ENCODE measurements around the gene PDK2.

PDK2 gene

DNA sequence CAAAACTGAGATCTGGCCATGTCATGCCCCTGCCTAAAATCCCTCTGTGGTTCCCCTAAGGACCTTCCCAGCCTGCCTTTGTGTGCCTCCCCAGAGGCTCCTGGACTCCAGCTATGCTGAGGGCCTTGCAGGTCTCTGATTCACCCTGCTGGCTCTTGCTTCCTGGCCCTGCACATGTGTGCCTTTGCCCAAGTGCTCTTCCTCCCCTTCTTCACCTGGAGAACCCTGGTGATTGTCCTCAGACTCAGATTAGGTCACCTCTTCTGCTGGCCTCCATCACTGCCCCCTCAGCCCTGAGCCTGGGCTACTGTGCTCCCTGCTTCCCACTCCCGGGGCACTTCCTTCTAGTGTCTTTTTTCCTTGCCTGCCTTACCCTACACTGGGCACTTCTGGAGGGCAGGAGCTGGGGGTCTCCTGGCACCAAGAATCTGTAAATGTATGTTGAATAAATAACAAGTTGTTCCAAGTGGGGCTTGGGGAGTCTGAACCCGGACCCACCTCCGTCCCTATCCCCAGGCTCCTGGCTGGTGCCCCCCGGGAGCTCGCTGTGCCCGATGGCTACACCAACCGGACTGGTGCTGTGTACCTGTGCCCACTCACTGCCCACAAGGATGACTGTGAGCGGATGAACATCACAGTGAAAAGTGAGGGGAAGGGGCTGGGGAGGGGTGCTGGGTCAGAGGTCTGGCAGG, 31.4 kb upstream of the PDK2 start:
- Histone ChIP-seq H3K9me3 (ENCODE audit: control insufficient read depth, low read length) (no peaks in the 10 kb centered on the region), H3K4me2 (ENCODE audit: low read length) (no peak overlapping the region), H3K4me1 (peaks cover 13% of the 10 kb centered on the region), H3K27me3 (ENCODE audit: control insufficient read depth, insufficient read depth, low read length) (no peaks in the 10 kb centered on the region), H3K36me3 (ENCODE audit: control insufficient read depth, insufficient read depth, low read length) (no peaks in the 10 kb centered on the region), H2AFZ (no peak overlapping the region), H3K79me2 (peaks cover 6% of the 10 kb centered on the region), H3K4me3 (ENCODE audit: low read depth, low read length) (no peak overlapping the region), H3K9ac (no peak overlapping the region), H3K27ac (no peak overlapping the region)
- no peak for TF ChIP-seq CTCF (IDR thresholded peaks at IDR 0.05)

- H3K36me3 ChIP-seq (ENCODE audit: control insufficient read depth, insufficient read depth, low read length) = no peaks in the 10 kb centered on the region
- H3K4me3 ChIP-seq (ENCODE audit: low read depth, low read length) = no peak overlapping the region
- no peak for TF ChIP-seq CTCF (IDR thresholded peaks at IDR 0.05)
- peaks cover 9% of the 10 kb centered on the region for H3K4me1 ChIP-seq
- H3K27ac ChIP-seq = peak overlapping the region; percentile 9
- H2AFZ ChIP-seq = no peak overlapping the region
- H3K9me3 ChIP-seq (ENCODE audit: control insufficient read depth, low read length) = no peaks in the 10 kb centered on the region
- H3K4me2 ChIP-seq (ENCODE audit: low read length) = no peak overlapping the region
- no peak overlapping the region for H3K9ac ChIP-seq
- H3K27me3 ChIP-seq (ENCODE audit: control insufficient read depth, insufficient read depth, low read length) = no peaks in the 10 kb centered on the region
- peaks cover 6% of the 10 kb centered on the region for H3K79me2 ChIP-seq
Observed at GRCh38 chr17:50064253-50065001, 30.7 kb upstream of the PDK2 start.

- peaks cover 9% of the 10 kb centered on the region for H3K4me1 ChIP-seq
Observed at GRCh38 chr17:50065056-50065455, 30.1 kb upstream of the PDK2 start.

DNA sequence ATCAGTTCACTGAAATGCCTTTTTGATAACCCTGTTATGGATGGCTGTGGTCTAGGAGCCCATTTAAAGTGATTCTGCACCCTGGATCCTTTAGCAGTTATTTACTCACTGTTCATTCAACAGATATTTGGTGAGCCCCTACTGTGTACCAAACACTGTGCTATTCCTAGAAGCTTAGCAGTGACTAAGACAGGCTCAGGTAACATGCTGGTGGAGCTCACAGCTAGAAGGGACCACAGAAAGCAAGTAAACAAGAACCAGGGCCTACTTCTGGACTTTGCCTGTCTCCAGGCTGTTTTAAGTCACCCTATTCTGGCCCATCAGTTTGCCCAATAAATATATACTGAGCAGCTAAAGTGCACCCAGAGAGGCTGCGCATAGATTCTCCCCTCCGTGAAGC, 28.2 kb upstream of the PDK2 start:
- H3K4me1 ChIP-seq = peaks cover 9% of the 10 kb centered on the region
- H3K36me3 ChIP-seq (ENCODE audit: control insufficient read depth, insufficient read depth, low read length) = no peaks in the 10 kb centered on the region

More at GRCh38 chr17:50065056-50065455, 30.1 kb upstream of the PDK2 start:
- no peak for TF ChIP-seq CTCF (IDR thresholded peaks at IDR 0.05)
- Histone ChIP-seq H3K79me2 (peaks cover 6% of the 10 kb centered on the region), H3K9ac (no peak overlapping the region), H3K27ac (peak overlapping the region; percentile 9), H2AFZ (no peak overlapping the region), H3K9me3 (ENCODE audit: control insufficient read depth, low read length) (no peaks in the 10 kb centered on the region), H3K36me3 (ENCODE audit: control insufficient read depth, insufficient read depth, low read length) (no peaks in the 10 kb centered on the region), H3K4me3 (ENCODE audit: low read depth, low read length) (no peak overlapping the region), H3K4me2 (ENCODE audit: low read length) (no peak overlapping the region), H3K27me3 (ENCODE audit: control insufficient read depth, insufficient read depth, low read length) (no peaks in the 10 kb centered on the region)

More for the DNA sequence above, 28.2 kb upstream of the PDK2 start:
- Histone ChIP-seq H3K27me3 (ENCODE audit: control insufficient read depth, insufficient read depth, low read length) (no peaks in the 10 kb centered on the region), H2AFZ (no peak overlapping the region), H3K9me3 (ENCODE audit: control insufficient read depth, low read length) (no peaks in the 10 kb centered on the region), H3K79me2 (peaks cover 6% of the 10 kb centered on the region), H3K9ac (no peak overlapping the region), H3K27ac (no peak overlapping the region), H3K4me2 (ENCODE audit: low read length) (no peak overlapping the region), H3K4me3 (ENCODE audit: low read depth, low read length) (no peak overlapping the region)
- TF ChIP-seq CTCF (IDR thresholded peaks at IDR 0.05) = no peak

All from parathyroid adenoma (tissue), 2 donors.